K562 (cell line): ENCODE results near the gene CEP85L. TPM values are rescaled to one million over a fixed set of nuclear protein-coding genes. Genes with fewer than 3 reads are reported as not detected.

Experiments
- FOXA3 ChIP-seq, 2 experiments: fragments of 450-650 bp in 1 of 2; sonication (generic) in 1 of 2; formaldehyde crosslinking; IDR thresholded peaks in 1 of 2; conservative IDR thresholded peaks in 1 of 2; 2 replicates each; pipeline versions ENCODE4 v1.4.0 to v1.8.0; 2020 to 2022; ENCODE audit warnings: mild to moderate bottlenecking in 2 of 2, missing genetic modification reagents in 1 of 2
- KHSRP ChIP-seq: fragments of 450-650 bp; IDR thresholded peaks from 2 replicates; pipeline ENCODE4 v1.6.1; 2017
- MXD1 ChIP-seq: fragments of 250-450 bp; sonication (Bioruptor Pico); IDR thresholded peaks from 2 replicates; pipeline ENCODE4 v1.8.0; 2021; ENCODE audit warnings: borderline replicate concordance, mild to moderate bottlenecking, moderate library complexity; ENCODE audit not compliant: poor library complexity, severe bottlenecking
- ZBTB40 ChIP-seq, 2 experiments: fragments of 450-650 bp in 1 of 2; sonication (generic) in 1 of 2; formaldehyde crosslinking in 1 of 2; IDR thresholded peaks; 2 replicates each; pipeline versions ENCODE4 v1.7.1 to v1.9.0; 2016 to 2022; ENCODE audit warnings: inconsistent platforms in 1 of 2, mild to moderate bottlenecking in 1 of 2, missing genetic modification reagents in 1 of 2
- ZNF140 ChIP-seq: fragments of 250-450 bp; sonication (Bioruptor Pico); IDR thresholded peaks from 2 replicates; pipeline ENCODE4 v1.8.0; 2021; ENCODE audit warnings: moderate library complexity, mild to moderate bottlenecking, inconsistent platforms
- ZNF311 ChIP-seq: fragments of 250-450 bp; sonication (Bioruptor Pico); IDR thresholded peaks from 2 replicates; pipeline ENCODE4 v1.4.0; 2020; ENCODE audit warnings: mild to moderate bottlenecking, moderate library complexity
- ZNF41 ChIP-seq: fragments of 250-450 bp; sonication (Bioruptor Pico); conservative IDR thresholded peaks from 2 replicates; pipeline ENCODE4 v1.4.0; 2020; ENCODE audit warnings: mild to moderate bottlenecking
- ZSCAN32 ChIP-seq: fragments of 450-650 bp; formaldehyde crosslinking; IDR thresholded peaks from 2 replicates; pipeline ENCODE4 v1.4.0; 2020; ENCODE audit warnings: mild to moderate bottlenecking, moderate library complexity
- polyA plus RNA-seq, 8 experiments: library from polyadenylated mRNA; depleted of rRNA in 4 of 8; stranded (reverse) in 5 of 8; unstranded in 3 of 8; fragments of >200 nt; fragmentation: Nextera tagmentation in 2 of 8; fragmentation: Illumina TruSeq in 1 of 8; extraction: Ambion mirVana in 2 of 8; extraction: Trizol in 1 of 8; gene quantifications; 2 replicates each; pipeline versions ENCODE4 v1.2.1 to v1.2.3, GENCODE V29; 2011 to 2014; ENCODE audit warnings: inconsistent platforms in 1 of 8, missing spikeins in 1 of 8
- total RNA-seq, 7 experiments: library from RNA; depleted of rRNA in 6 of 7; stranded (reverse); fragments of >200 nt in 6 of 7; fragmentation: Illumina TruSeq in 2 of 7; extraction: Trizol in 2 of 7; gene quantifications; 2 replicates each; pipeline versions ENCODE4 v1.2.1 to v1.2.3, GENCODE V29; 2011 to 2021; ENCODE audit warnings: low replicate concordance in 1 of 7
- TF ChIP-seq, protein P1 (sequence below): fragments of 150-350 bp; conservative IDR thresholded peaks from 2 replicates; pipeline ENCODE4 v1.6.1; 2014; ENCODE audit warnings: low read length

The CEP85L gene
- total and polyA plus RNA-seq, 9 of the 15 experiments (the other 6 are each of a cell fraction or from before 2014, with no cell fraction given), result 4.5 to 15.8 (median 8.3) TPM

DNA sequence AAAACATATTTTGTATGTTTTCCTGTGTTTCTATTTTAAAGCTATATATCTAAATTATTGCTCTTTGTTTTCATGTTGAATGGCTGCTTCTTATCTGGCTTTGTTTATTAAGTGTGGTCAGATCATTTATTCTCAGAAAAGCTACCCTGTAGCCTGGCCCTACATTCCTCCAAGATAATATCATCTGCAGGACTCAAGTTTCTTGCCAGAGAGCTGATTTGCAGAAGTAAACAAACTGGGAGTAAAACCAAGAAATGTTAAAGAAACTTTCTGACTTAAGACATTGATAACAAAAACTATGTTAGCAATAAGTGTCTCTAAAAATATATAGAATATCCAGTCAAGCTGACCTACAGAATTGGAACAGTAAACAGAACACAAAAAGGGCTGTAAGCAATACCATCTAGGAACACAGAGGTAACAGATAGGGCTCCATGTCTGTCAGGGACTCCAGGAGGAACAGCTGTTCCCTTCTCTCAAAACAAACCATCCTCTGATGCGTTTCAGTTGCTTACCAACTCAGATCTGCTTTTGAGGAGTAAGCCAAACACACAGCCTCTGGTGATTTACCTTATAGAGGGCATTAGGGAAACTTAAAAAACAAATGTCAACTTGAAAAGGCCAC lies 17.5 kb upstream of the CEP85L start (continued):
- TF ChIP-seq, protein P1, sequence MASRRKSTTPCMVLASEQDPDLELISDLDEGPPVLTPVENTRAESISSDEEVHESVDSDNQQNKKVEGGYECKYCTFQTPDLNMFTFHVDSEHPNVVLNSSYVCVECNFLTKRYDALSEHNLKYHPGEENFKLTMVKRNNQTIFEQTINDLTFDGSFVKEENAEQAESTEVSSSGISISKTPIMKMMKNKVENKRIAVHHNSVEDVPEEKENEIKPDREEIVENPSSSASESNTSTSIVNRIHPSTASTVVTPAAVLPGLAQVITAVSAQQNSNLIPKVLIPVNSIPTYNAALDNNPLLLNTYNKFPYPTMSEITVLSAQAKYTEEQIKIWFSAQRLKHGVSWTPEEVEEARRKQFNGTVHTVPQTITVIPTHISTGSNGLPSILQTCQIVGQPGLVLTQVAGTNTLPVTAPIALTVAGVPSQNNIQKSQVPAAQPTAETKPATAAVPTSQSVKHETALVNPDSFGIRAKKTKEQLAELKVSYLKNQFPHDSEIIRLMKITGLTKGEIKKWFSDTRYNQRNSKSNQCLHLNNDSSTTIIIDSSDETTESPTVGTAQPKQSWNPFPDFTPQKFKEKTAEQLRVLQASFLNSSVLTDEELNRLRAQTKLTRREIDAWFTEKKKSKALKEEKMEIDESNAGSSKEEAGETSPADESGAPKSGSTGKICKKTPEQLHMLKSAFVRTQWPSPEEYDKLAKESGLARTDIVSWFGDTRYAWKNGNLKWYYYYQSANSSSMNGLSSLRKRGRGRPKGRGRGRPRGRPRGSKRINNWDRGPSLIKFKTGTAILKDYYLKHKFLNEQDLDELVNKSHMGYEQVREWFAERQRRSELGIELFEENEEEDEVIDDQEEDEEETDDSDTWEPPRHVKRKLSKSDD, result no peak
- no peak for TF ChIP-seq KHSRP
- TF ChIP-seq ZBTB40 (IDR thresholded peaks at IDR 0.05), result no peak
- TF ChIP-seq ZBTB40 (CRISPR knock-in tag; IDR thresholded peaks at IDR 0.05), result no peak
- TF ChIP-seq ZNF311 (CRISPR knock-in tag), result no peak
- TF ChIP-seq FOXA3 (CRISPR knock-in tag; conservative IDR thresholded peaks at IDR 0.05 in 1 of 2, IDR thresholded peaks at IDR 0.05 in 1 of 2), result peak in 1 of 2 experiments; percentile 76; a peak in 2 of 4 replicates
- no peak for TF ChIP-seq ZSCAN32 (CRISPR knock-in tag)
- TF ChIP-seq ZNF140 (CRISPR knock-in tag), result no peak
- TF ChIP-seq MXD1 (CRISPR knock-in tag), result no peak
- TF ChIP-seq ZNF41 (CRISPR knock-in tag), result no peak
